Measurements from ENCODE around the gene ATG16L1.

Gene ATG16L1

DNA sequence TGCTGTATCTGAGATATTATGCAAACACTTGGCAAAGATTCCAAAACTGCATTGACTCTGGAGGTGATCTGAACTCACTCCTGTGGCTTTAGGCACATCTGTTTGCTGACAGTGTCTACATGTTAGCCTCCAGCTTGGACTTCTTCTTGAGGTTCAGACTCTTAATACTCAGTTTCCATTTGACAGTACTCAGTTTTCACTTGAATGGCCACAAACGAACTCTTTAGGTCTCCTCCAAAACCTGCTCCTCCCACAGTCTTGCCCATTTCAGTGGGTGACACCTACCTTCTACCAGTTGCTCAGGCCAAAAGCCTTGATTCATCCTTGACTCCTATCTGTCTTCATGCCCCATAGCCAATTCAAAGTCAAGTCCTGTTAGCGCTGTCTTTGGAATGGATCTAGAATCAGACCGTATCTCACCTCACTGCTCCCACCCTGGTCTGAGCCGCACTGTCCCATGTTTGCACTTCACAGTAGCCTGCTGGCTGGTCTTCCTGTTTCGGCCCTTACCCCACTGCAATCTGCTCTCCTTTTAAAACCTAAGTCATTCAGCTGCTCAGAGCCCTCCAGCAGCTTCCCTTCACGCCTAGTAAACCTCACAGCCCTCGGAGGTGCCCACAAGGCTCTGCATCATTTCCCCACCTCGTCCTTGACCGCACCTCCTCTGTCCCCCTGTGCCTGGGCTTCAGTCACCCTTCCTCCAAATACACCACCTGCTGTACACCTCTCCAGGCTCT is 10.5 kb downstream of the ATG16L1 start:
- in situ Hi-C loops (cut with HindIII; ENCODE audit: low sequenced_read_pairs): no loop called here
- DNase-seq (ENCODE audit: low read depth): no peak
- no peak overlapping the region for H3K4me3 ChIP-seq (ENCODE audit: low read depth, low read length)
- TF ChIP-seq, protein P1, sequence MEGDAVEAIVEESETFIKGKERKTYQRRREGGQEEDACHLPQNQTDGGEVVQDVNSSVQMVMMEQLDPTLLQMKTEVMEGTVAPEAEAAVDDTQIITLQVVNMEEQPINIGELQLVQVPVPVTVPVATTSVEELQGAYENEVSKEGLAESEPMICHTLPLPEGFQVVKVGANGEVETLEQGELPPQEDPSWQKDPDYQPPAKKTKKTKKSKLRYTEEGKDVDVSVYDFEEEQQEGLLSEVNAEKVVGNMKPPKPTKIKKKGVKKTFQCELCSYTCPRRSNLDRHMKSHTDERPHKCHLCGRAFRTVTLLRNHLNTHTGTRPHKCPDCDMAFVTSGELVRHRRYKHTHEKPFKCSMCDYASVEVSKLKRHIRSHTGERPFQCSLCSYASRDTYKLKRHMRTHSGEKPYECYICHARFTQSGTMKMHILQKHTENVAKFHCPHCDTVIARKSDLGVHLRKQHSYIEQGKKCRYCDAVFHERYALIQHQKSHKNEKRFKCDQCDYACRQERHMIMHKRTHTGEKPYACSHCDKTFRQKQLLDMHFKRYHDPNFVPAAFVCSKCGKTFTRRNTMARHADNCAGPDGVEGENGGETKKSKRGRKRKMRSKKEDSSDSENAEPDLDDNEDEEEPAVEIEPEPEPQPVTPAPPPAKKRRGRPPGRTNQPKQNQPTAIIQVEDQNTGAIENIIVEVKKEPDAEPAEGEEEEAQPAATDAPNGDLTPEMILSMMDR (IDR thresholded peaks at IDR 0.05; ENCODE audit: low read depth, low read length, missing control alignments): no peak

DNA sequence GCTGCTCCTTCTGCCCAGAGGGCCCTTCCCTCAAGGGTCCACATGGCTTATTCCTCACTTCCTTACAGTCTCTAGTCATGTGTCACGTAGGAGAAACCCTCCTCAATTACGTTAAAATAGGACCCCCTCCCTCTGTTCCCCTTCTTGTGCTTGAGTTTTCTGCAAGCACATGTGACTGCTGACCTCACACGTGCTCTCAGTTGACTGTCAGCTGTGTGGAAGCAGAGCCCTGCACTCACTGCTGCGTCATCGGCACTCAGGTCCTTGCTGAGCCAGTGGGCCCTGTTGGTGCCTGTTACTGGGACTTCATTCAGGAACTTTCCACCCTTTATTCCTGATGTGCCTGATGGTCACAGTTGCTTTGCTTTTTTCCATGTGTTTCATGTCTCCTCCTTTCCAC is 11.1 kb downstream of the ATG16L1 start:
- TF ChIP-seq, protein P1 (IDR thresholded peaks at IDR 0.05; ENCODE audit: low read depth, low read length, missing control alignments): no peak
- in situ Hi-C loops (cut with HindIII; ENCODE audit: low sequenced_read_pairs): no loop called here
- no peak overlapping the region for H3K4me3 ChIP-seq (ENCODE audit: low read depth, low read length)
- no peak for DNase-seq (ENCODE audit: low read depth)

DNA sequence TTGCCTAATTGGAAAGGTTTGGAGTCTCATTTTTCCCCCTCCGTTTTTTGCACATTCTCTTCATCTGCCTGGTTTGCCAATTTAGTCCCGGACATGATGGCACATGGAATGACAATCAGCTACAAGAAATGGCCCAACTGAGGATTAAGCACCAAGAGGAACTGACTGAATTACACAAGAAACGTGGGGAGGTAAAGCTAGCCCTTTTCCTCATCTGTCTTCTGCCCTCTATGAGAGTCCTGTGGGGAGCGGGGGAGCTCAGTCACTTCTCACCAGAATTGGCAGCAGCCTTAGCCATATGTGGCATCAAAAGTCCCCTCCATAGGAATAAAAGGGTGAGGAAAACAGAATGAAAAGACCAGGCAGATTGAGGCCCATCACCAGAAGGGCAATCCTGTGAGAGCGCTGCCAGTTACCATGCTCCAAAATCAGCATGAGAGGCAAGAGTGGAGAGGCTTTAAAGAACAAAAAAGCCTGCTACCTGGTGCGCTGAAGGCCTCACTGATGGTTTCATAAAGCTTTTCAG is 11.6 kb downstream of the ATG16L1 start:
- in situ Hi-C loops (cut with HindIII; ENCODE audit: low sequenced_read_pairs): no loop called here
- no peak for DNase-seq (ENCODE audit: low read depth)
- TF ChIP-seq, protein P1 (IDR thresholded peaks at IDR 0.05; ENCODE audit: low read depth, low read length, missing control alignments): no peak
- H3K4me3 ChIP-seq (ENCODE audit: low read depth, low read length): no peak overlapping the region

DNA sequence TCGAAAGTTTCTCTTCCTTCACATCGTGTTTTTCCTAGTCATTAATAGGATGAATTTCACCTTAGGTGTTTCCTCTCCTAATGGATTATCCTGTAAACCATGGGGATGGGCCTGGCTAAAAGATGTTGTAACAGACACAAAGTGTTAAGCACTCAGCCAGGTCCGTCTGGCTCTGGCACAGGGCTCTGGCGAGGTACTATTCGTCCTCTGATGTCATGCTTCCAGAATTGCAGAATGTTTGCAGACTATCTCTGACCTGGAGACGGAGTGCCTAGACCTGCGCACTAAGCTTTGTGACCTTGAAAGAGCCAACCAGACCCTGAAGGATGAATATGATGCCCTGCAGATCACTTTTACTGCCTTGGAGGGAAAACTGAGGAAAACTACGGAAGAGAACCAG is 13.2 kb downstream of the ATG16L1 start:
- H3K4me3 ChIP-seq (ENCODE audit: low read depth, low read length): no peak overlapping the region
- in situ Hi-C loops (cut with HindIII; ENCODE audit: low sequenced_read_pairs): no loop called here
- no peak for DNase-seq (ENCODE audit: low read depth)
- TF ChIP-seq, protein P1 (IDR thresholded peaks at IDR 0.05; ENCODE audit: low read depth, low read length, missing control alignments): no peak

DNA sequence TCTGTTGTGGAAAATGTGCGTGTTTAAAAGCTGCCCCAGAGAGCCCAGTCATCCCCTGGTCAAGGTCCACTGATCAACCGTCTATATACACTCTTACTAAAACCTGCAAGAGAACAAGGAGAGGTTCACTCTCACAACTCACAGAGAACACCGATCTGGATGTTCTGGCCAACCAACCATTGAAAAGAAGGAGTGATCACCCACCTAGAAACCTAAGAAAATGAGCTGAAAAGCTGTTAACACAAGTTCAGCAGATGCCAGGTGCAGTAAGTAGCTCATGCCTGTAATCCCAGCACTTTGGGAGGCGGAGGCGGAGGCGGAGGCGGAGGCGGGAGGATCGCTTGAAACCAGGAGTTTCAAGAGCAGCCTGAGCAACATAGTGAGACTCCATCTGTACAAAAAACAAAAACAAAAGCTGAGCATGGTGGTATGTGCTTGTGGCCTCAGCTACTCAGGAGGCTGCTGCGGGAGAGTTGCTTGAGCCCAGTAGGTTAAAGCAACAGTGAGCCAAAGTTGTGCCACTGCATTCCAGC is 14.5 kb downstream of the ATG16L1 start:
- no peak for DNase-seq (ENCODE audit: low read depth)
- no peak overlapping the region for H3K4me3 ChIP-seq (ENCODE audit: low read depth, low read length)
- TF ChIP-seq, protein P1 (IDR thresholded peaks at IDR 0.05; ENCODE audit: low read depth, low read length, missing control alignments): no peak
- in situ Hi-C loops (cut with HindIII; ENCODE audit: low sequenced_read_pairs): no loop called here

DNA sequence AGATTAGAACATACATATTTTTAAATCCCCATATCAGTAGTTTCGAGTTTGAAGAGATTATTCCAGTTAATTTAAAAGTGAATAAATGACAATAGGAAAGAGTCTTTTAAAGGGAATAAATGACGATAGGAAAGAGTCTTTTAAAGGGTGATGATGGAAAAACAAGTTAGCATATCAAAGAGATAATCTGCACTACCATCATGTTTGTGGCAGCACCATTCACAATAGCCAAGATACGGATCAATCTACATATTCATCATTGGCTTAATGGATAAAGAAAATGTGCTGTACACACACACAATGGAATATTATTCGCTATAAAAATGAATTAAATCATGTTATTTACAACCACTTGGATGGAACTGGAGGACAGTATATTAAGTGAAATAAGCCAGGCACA is 15.0 kb downstream of the ATG16L1 start:
- TF ChIP-seq, protein P1 (IDR thresholded peaks at IDR 0.05; ENCODE audit: low read depth, low read length, missing control alignments): no peak
- no peak for DNase-seq (ENCODE audit: low read depth)
- no peak overlapping the region for H3K4me3 ChIP-seq (ENCODE audit: low read depth, low read length)
- in situ Hi-C loops (cut with HindIII; ENCODE audit: low sequenced_read_pairs): no loop called here

All from astrocyte of the cerebellum (primary cell).